H1 (cell line): ENCODE results near the gene CRHR2. TPM values are rescaled to one million over a fixed set of nuclear protein-coding genes. Genes with fewer than 3 reads are reported as not detected.
A peak's percentile ranks its signal among the peaks of the same experiment; 100 is the strongest.

Source experiments
- CTCF ChIA-PET: fragments of 300-600 bp; sonication (Branson Sonifier 250); formaldehyde crosslinking; loops from one replicate; lab custom pipeline; 2021; ENCODE audit not compliant: partially characterized antibody; lab: Charles Lee
- POLR2A ChIA-PET: fragments of 300-600 bp; sonication (Branson Sonifier 250); formaldehyde crosslinking; loops from one replicate; lab custom pipeline; 2021; ENCODE audit warnings: inconsistent platforms; ENCODE audit not compliant: partially characterized antibody; lab: Charles Lee
- DNase-seq, 2 experiments: peaks; one replicate each; pipeline versions ENCODE4 v3.0.0 to v3.0.0-alpha.2; 2010 to 2022; ENCODE audit warnings: low spot score in 2 of 2, low read depth in 1 of 2, mixed read lengths in 1 of 2
- FAIRE-seq: peaks from 2 replicates; lab custom pipeline; 2011; peaks lifted over from hg19 to GRCh38; lab: Jason Lieb, UNC
- H2AFZ ChIP-seq: 2 replicates; pipeline ENCODE4 v1.8.1; 2012; ENCODE audit warnings: low read length, inconsistent platforms
- H2AK5ac ChIP-seq: 2 replicates; pipeline ENCODE4 v1.6.1; 2013; ENCODE audit warnings: low read depth, low read length
- H2BK120ac ChIP-seq: replicated peaks from 2 replicates; pipeline ENCODE3; 2013; ENCODE audit warnings: low read depth, low read length, inconsistent platforms
- H2BK12ac ChIP-seq: 2 replicates; pipeline ENCODE4 v1.6.1; 2013; ENCODE audit warnings: low read depth, low read length
- H2BK15ac ChIP-seq: 2 replicates; pipeline ENCODE4 v1.6.1; 2013; ENCODE audit warnings: low read length
- H2BK20ac ChIP-seq: 2 replicates; pipeline ENCODE4 v1.6.1; 2013; ENCODE audit warnings: low read length
- H2BK5ac ChIP-seq: 2 replicates; pipeline ENCODE4 v1.6.1; 2013; ENCODE audit warnings: low read depth, low read length
- H3K14ac ChIP-seq: 2 replicates; pipeline ENCODE4 v1.6.1; 2013; ENCODE audit warnings: inconsistent platforms; ENCODE audit not compliant: insufficient read length
- H3K18ac ChIP-seq: 2 replicates; pipeline ENCODE4 v1.6.1; 2013; ENCODE audit warnings: low read length; ENCODE audit errors: extremely low read depth
- H3K23ac ChIP-seq: 2 replicates; pipeline ENCODE4 v1.6.1; 2013; ENCODE audit warnings: inconsistent platforms; ENCODE audit not compliant: insufficient read length
- H3K23me2 ChIP-seq: 2 replicates; pipeline ENCODE4 v1.6.1; 2013; ENCODE audit warnings: low read depth, low read length
- H3K27ac ChIP-seq: 2 replicates; pipeline ENCODE4 v1.6.1; 2011; ENCODE audit warnings: low read depth, low read length, inconsistent platforms
- H3K27me3 ChIP-seq, 4 experiments: replicated peaks in 1 of 4; 1 replicate in 1 of 4; 2 replicates in 3 of 4; pipeline versions ENCODE4 v1.6.1 to v1.8.1; 2011 to 2013; ENCODE audit warnings: low read length in 3 of 4, mild to moderate bottlenecking in 3 of 4, inconsistent platforms in 2 of 4, mixed read lengths in 2 of 4, moderate library complexity in 1 of 4; ENCODE audit not compliant: control insufficient read depth in 3 of 4, insufficient read depth in 3 of 4; ENCODE audit errors: extremely low read depth in 1 of 4
- H3K36me3 ChIP-seq, 4 experiments: 2 replicates each; pipeline versions ENCODE4 v1.6.1 to v1.8.1; 2011 to 2013; ENCODE audit warnings: mild to moderate bottlenecking in 4 of 4, low read length in 3 of 4, moderate library complexity in 2 of 4, control low read depth in 1 of 4, inconsistent platforms in 1 of 4; ENCODE audit not compliant: insufficient read depth in 4 of 4, control insufficient read depth in 2 of 4
- H3K4ac ChIP-seq: replicated peaks from 2 replicates; pipeline ENCODE3; 2013; ENCODE audit warnings: low read length, low read depth, mixed read lengths, inconsistent platforms; ENCODE audit not compliant: insufficient read length
- H3K4me1 ChIP-seq, 4 experiments: replicated peaks in 1 of 4; 1 replicate in 1 of 4; 2 replicates in 3 of 4; pipeline versions ENCODE4 v1.6.1 to v1.8.1; 2011 to 2013; ENCODE audit warnings: low read length in 3 of 4, inconsistent platforms in 2 of 4, mixed read lengths in 1 of 4; ENCODE audit not compliant: insufficient read depth in 4 of 4, control insufficient read depth in 3 of 4
- H3K4me2 ChIP-seq, 2 experiments: 2 replicates each; pipeline versions ENCODE4 v1.6.1 to v1.8.1; 2011 to 2013; ENCODE audit warnings: low read depth in 2 of 2, low read length in 2 of 2, control low read depth in 1 of 2, inconsistent platforms in 1 of 2, mild to moderate bottlenecking in 1 of 2; ENCODE audit not compliant: insufficient read depth in 1 of 2
- H3K4me3 ChIP-seq, 4 experiments: fragments of 200-600, 300-600 bp in 1 of 4; sonication (generic), shearing (Covaris generic), sonication (Bioruptor Twin) in 1 of 4; 2 replicates each; pipeline versions ENCODE4 v1.5.1 to v1.8.1; 2011 to 2016; ENCODE audit warnings: low read length in 4 of 4, low read depth in 3 of 4, control low read depth in 2 of 4, inconsistent platforms in 2 of 4, mild to moderate bottlenecking in 2 of 4, mixed read lengths in 1 of 4, moderate library complexity in 1 of 4; ENCODE audit not compliant: insufficient read depth in 2 of 4; ENCODE audit errors: extremely low read depth in 1 of 4
- H3K56ac ChIP-seq: replicated peaks from 2 replicates; pipeline ENCODE3; 2013; ENCODE audit warnings: low read depth, mild to moderate bottlenecking, mixed read lengths, low read length, inconsistent platforms; ENCODE audit not compliant: insufficient read length
- H3K79me1 ChIP-seq: 2 replicates; pipeline ENCODE4 v1.6.1; 2013; ENCODE audit warnings: low read depth, low read length, control low read depth
- H3K79me2 ChIP-seq, 2 experiments: 2 replicates each; pipeline versions ENCODE4 v1.6.1 to v1.8.1; 2012 to 2013; ENCODE audit warnings: low read length in 2 of 2, mild to moderate bottlenecking in 2 of 2, inconsistent platforms in 1 of 2; ENCODE audit not compliant: insufficient read depth in 2 of 2, control insufficient read depth in 1 of 2
- H3K9ac ChIP-seq, 4 experiments: replicated peaks in 1 of 4; 1 replicate in 1 of 4; 2 replicates in 3 of 4; pipeline versions ENCODE4 v1.6.1 to v1.8.1; 2011 to 2013; ENCODE audit warnings: low read depth in 3 of 4, low read length in 3 of 4, control low read depth in 2 of 4, mild to moderate bottlenecking in 2 of 4, moderate library complexity in 2 of 4, inconsistent platforms in 1 of 4; ENCODE audit errors: extremely low read depth in 1 of 4
- H3K9me3 ChIP-seq, 2 experiments: 2 replicates each; pipeline versions ENCODE4 v1.6.1 to v1.8.1; 2012 to 2013; ENCODE audit warnings: mild to moderate bottlenecking in 2 of 2, moderate library complexity in 2 of 2, control low read depth in 1 of 2, inconsistent platforms in 1 of 2, low read depth in 1 of 2, low read length in 1 of 2, mixed read lengths in 1 of 2; ENCODE audit not compliant: insufficient read depth in 2 of 2
- H4K20me1 ChIP-seq, 2 experiments: replicated peaks in 1 of 2; 2 replicates each; pipeline versions ENCODE3 to v1.8.1; 2011 to 2013; ENCODE audit warnings: inconsistent platforms in 2 of 2, low read length in 2 of 2, mild to moderate bottlenecking in 1 of 2; ENCODE audit not compliant: insufficient read depth in 2 of 2, control insufficient read depth in 1 of 2
- H4K5ac ChIP-seq: 2 replicates; pipeline ENCODE4 v1.6.1; 2013; ENCODE audit warnings: low read length, low read depth, mixed read lengths, inconsistent platforms; ENCODE audit not compliant: insufficient read length
- H4K8ac ChIP-seq: 2 replicates; pipeline ENCODE4 v1.8.0; 2013; ENCODE audit warnings: mild to moderate bottlenecking, moderate library complexity, low read length, inconsistent platforms; ENCODE audit not compliant: insufficient read depth; ENCODE audit errors: extremely low read depth
- H4K91ac ChIP-seq: replicated peaks from 2 replicates; pipeline ENCODE3; 2013; ENCODE audit warnings: low read length, mixed read lengths, inconsistent platforms; ENCODE audit not compliant: insufficient read length
- BCL11A ChIP-seq, 2 experiments: IDR thresholded peaks; one replicate each; pipeline ENCODE4 v1.6.1; 2011; ENCODE audit warnings: low read depth in 2 of 2, low read length in 2 of 2, mild to moderate bottlenecking in 2 of 2
- BRCA1 ChIP-seq: IDR thresholded peaks from 2 replicates; pipeline ENCODE4 v1.6.1; 2012; ENCODE audit warnings: low read depth, low read length, improper control_type of control experiment
- NANOG ChIP-seq: IDR thresholded peaks from 2 replicates; pipeline ENCODE4 v1.6.1; 2011; ENCODE audit warnings: low read length, low read depth, mild to moderate bottlenecking, inconsistent platforms; ENCODE audit not compliant: insufficient read depth, poor library complexity, severe bottlenecking
- NRF1 ChIP-seq: IDR thresholded peaks from 2 replicates; pipeline ENCODE4 v1.6.1; 2011; ENCODE audit warnings: mild to moderate bottlenecking, low read depth, low read length, improper control_type of control experiment
- RAD21 ChIP-seq, 2 experiments: IDR thresholded peaks in 1 of 2; conservative IDR thresholded peaks in 1 of 2; 2 replicates each; pipeline ENCODE4 v1.6.1; 2011; ENCODE audit warnings: low read depth in 2 of 2, low read length in 2 of 2, improper control_type of control experiment in 1 of 2, inconsistent platforms in 1 of 2, mild to moderate bottlenecking in 1 of 2, moderate library complexity in 1 of 2
- SP2 ChIP-seq: IDR thresholded peaks from 2 replicates; pipeline ENCODE4 v1.6.1; 2012; ENCODE audit warnings: mild to moderate bottlenecking, low read length, inconsistent platforms
- ZNF274 ChIP-seq: IDR thresholded peaks from 2 replicates; pipeline ENCODE4 v1.7.0; 2012; ENCODE audit warnings: low read length, borderline replicate concordance; ENCODE audit errors: extremely low read depth
- WGBS, 2 experiments: shearing (Covaris generic) in 1 of 2; methylation state at CpG; one replicate each; pipeline versions ENCODE4 v1.1.6 to v1.1.7; 2013 to 2015; ENCODE audit warnings: low lambda C conversion rate in 2 of 2, mixed read lengths in 2 of 2, inconsistent platforms in 1 of 2, low coverage in 1 of 2, missing lambda C conversion rate in 1 of 2; ENCODE audit not compliant: insufficient replicate concordance in 2 of 2, insufficient coverage in 1 of 2, insufficient read length in 1 of 2; ENCODE audit errors: extremely low coverage in 1 of 2, missing lambda C conversion rate in 1 of 2; 5-methylcytosine and 5-hydroxymethylcytosine counted together
- polyA plus RNA-seq, 7 experiments: library from polyadenylated mRNA; depleted of rRNA in 3 of 7; stranded (reverse) in 5 of 7; unstranded in 2 of 7; fragments of >200 nt in 5 of 7; fragments of 200-250 nt in 2 of 7; gene quantifications; 1 replicate in 5 of 7; 2 replicates in 1 of 7; 4 replicates in 1 of 7; pipeline versions ENCODE4 v1.2.1 to v1.2.3, GENCODE V29; 2011 to 2013; ENCODE audit warnings: missing spikeins in 2 of 7, mixed read lengths in 2 of 7
- total RNA-seq: library from RNA; stranded (reverse); fragmentation: NEBNext Ultra II Directional; extraction: Animal tissue kit (Norgen Biotek cat#: 25700); gene quantifications from 2 replicates; pipeline ENCODE4 v1.2.1, GENCODE V29; 2021

Gene CRHR2
- total and polyA plus RNA-seq, 2 of the 8 experiments (the other 6 are each of a cell fraction or from before 2014, with no cell fraction given) = 0.37 to 1.3 TPM

- 91% methylated on average over 4 of the region's 4 CpGs; no CpG with 5 or more reads in 1 of the 2 experiments for WGBS, 2 experiments
- H2BK120ac ChIP-seq = no peak overlapping the region
- peaks cover 0 to 9% (median 2%) of the 10 kb centered on the region in 4 experiments; a peak in 3 of 8 replicates for H3K36me3 ChIP-seq
- no peak overlapping the region for H3K18ac ChIP-seq
- H4K20me1 ChIP-seq = peaks cover 1 to 5% of the 10 kb centered on the region in 2 experiments
- H3K4me3 ChIP-seq = no peak overlapping the region
- no peak overlapping the region for H3K23ac ChIP-seq
- H2BK12ac ChIP-seq = no peak overlapping the region
- no peak overlapping the region for H3K14ac ChIP-seq
- no peak overlapping the region for H3K4ac ChIP-seq
- POLR2A ChIA-PET = interaction anchor here (0.8 to 2.7 kb wide), 12 partner anchors 9 to 123 kb away, joined by 3 to 12 read pairs (median 4); no protein-coding TSS in a partner anchor
- no peak overlapping the region for H4K91ac ChIP-seq
- no peak overlapping the region; a peak in 1 of 7 replicates for H3K9ac ChIP-seq
- DNase-seq = no peak
- peaks cover 2% of the 10 kb centered on the region; the same call in 1 of the 2 replicates for H3K79me1 ChIP-seq
- H4K8ac ChIP-seq = no peak overlapping the region
- TF ChIP-seq SP2 (no peak), RAD21 (IDR thresholded peaks at IDR 0.05 in 1 of 2, conservative IDR thresholded peaks at IDR 0.05 in 1 of 2; ENCODE audit: low read depth in 2 of 2, low read length in 2 of 2) (no peak), BRCA1 (no peak), BCL11A (IDR thresholded peaks at IDR 0.05; ENCODE audit: low read depth in 2 of 2, low read length in 2 of 2) (no peak), ZNF274 (no peak), NANOG (no peak), NRF1 (no peak)
- CTCF ChIA-PET = interaction anchor here (0.7 to 2.7 kb wide), 7 partner anchors 9 to 97 kb away, joined by 3 to 10 read pairs (median 3); no protein-coding TSS in a partner anchor
- peaks cover 0 to 15% of the 10 kb centered on the region in 2 experiments; a peak in 2 of 4 replicates for H3K79me2 ChIP-seq
- H2AK5ac ChIP-seq = no peak overlapping the region
- H4K5ac ChIP-seq = no peak overlapping the region
- H2BK20ac ChIP-seq = no peak overlapping the region
- no peaks in the 10 kb centered on the region for H3K27me3 ChIP-seq
- no peaks in the 10 kb centered on the region; the same call in 1 of the 2 replicates for H3K23me2 ChIP-seq
- H3K4me2 ChIP-seq = peak overlapping the region in 1 of 2 experiments; percentile 69; a peak in 2 of 4 replicates
- H3K56ac ChIP-seq = no peak overlapping the region
- H3K27ac ChIP-seq = no peak overlapping the region
- no peak overlapping the region for H2BK15ac ChIP-seq
- H2AFZ ChIP-seq = no peak overlapping the region
- H3K9me3 ChIP-seq = no peaks in the 10 kb centered on the region
- FAIRE-seq = no peak
- H3K4me1 ChIP-seq = peaks cover 2 to 5% (median 4%) of the 10 kb centered on the region in 4 experiments; a peak in 4 of 7 replicates
- H2BK5ac ChIP-seq = no peak overlapping the region
Measured at GRCh38 chr7:30644286-30644955, 37.8 kb downstream of the CRHR2 start.
